SK-N-SH (cell line): ENCODE measurements around the gene CRACR2B.

Experiments
- GABPA ChIP-seq: IDR thresholded peaks from 2 replicates; pipeline ENCODE4 v1.4.0; 2012; ENCODE audit warnings: low read depth, mild to moderate bottlenecking
- MXI1 ChIP-seq: IDR thresholded peaks from 2 replicates; pipeline ENCODE4 v1.6.1; 2012; ENCODE audit warnings: mild to moderate bottlenecking, low read depth, low read length, improper control_type of control experiment
- NRF1 ChIP-seq: IDR thresholded peaks from 2 replicates; pipeline ENCODE4 v1.6.1; 2012; ENCODE audit warnings: low read depth, mild to moderate bottlenecking, low read length
- POLR2AphosphoS5 ChIP-seq: IDR thresholded peaks from 2 replicates; pipeline ENCODE4 v1.6.1; 2012; ENCODE audit warnings: low read depth, low read length
- RFX5 ChIP-seq: IDR thresholded peaks from 2 replicates; pipeline ENCODE4 v1.6.1; 2012; ENCODE audit warnings: mild to moderate bottlenecking, improper control_type of control experiment, low read length
- TEAD4 ChIP-seq: IDR thresholded peaks from 2 replicates; pipeline ENCODE4 v1.4.0; 2012; ENCODE audit warnings: mild to moderate bottlenecking, borderline replicate concordance; ENCODE audit not compliant: insufficient read depth
- TF ChIP-seq, protein P1 (sequence below): fragments of 200-600 bp; sonication (generic); IDR thresholded peaks from 2 replicates; pipeline ENCODE4 v1.6.1; 2017; ENCODE audit warnings: antibody characterized with exemption, mild to moderate bottlenecking, moderate library complexity
- TF ChIP-seq, protein P2 (sequence below): IDR thresholded peaks from 2 replicates; pipeline ENCODE4 v1.6.1; 2012; ENCODE audit warnings: mild to moderate bottlenecking, low read depth, low read length, moderate library complexity
- TF ChIP-seq, protein P3 (sequence below): IDR thresholded peaks from 2 replicates; pipeline ENCODE4 v1.4.0; 2012; ENCODE audit warnings: low read depth, borderline replicate concordance
- TF ChIP-seq, protein P4 (sequence below): IDR thresholded peaks from 2 replicates; pipeline ENCODE4 v1.4.0; 2012; ENCODE audit warnings: low read depth, borderline replicate concordance
- TF ChIP-seq, protein P5 (sequence below): fragments of 150-350 bp; IDR thresholded peaks from 2 replicates; pipeline ENCODE4 v1.6.1; 2017; ENCODE audit warnings: antibody characterized with exemption, low read length, low read depth, borderline replicate concordance

DNA sequence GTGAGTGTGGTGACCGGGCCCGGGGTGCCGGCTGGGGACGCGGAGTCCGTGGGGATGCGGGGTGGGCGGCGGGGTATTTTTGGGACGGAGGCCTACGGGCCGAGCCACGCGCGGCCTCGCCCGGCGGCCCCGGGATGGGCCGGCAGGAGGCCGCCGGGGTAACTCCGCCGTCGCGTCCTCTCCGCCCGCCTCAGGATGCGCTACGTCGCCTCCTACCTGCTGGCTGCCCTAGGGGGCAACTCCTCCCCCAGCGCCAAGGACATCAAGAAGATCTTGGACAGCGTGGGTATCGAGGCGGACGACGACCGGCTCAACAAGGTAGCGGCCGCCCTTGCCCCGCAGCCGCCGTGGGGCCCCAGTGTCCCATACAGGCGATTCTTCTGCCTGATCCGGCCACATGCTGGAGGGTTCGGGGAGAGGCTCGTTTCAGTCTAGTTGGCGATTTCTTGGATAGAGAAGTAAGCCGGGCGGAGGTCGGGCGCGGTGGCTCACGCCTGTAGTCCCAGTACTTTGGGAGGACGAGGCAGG lies 17.6 kb upstream of the CRACR2B start:
- TF ChIP-seq GABPA, result no peak
- TF ChIP-seq, protein P1, sequence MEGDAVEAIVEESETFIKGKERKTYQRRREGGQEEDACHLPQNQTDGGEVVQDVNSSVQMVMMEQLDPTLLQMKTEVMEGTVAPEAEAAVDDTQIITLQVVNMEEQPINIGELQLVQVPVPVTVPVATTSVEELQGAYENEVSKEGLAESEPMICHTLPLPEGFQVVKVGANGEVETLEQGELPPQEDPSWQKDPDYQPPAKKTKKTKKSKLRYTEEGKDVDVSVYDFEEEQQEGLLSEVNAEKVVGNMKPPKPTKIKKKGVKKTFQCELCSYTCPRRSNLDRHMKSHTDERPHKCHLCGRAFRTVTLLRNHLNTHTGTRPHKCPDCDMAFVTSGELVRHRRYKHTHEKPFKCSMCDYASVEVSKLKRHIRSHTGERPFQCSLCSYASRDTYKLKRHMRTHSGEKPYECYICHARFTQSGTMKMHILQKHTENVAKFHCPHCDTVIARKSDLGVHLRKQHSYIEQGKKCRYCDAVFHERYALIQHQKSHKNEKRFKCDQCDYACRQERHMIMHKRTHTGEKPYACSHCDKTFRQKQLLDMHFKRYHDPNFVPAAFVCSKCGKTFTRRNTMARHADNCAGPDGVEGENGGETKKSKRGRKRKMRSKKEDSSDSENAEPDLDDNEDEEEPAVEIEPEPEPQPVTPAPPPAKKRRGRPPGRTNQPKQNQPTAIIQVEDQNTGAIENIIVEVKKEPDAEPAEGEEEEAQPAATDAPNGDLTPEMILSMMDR, result no peak
- TF ChIP-seq, protein P2, sequence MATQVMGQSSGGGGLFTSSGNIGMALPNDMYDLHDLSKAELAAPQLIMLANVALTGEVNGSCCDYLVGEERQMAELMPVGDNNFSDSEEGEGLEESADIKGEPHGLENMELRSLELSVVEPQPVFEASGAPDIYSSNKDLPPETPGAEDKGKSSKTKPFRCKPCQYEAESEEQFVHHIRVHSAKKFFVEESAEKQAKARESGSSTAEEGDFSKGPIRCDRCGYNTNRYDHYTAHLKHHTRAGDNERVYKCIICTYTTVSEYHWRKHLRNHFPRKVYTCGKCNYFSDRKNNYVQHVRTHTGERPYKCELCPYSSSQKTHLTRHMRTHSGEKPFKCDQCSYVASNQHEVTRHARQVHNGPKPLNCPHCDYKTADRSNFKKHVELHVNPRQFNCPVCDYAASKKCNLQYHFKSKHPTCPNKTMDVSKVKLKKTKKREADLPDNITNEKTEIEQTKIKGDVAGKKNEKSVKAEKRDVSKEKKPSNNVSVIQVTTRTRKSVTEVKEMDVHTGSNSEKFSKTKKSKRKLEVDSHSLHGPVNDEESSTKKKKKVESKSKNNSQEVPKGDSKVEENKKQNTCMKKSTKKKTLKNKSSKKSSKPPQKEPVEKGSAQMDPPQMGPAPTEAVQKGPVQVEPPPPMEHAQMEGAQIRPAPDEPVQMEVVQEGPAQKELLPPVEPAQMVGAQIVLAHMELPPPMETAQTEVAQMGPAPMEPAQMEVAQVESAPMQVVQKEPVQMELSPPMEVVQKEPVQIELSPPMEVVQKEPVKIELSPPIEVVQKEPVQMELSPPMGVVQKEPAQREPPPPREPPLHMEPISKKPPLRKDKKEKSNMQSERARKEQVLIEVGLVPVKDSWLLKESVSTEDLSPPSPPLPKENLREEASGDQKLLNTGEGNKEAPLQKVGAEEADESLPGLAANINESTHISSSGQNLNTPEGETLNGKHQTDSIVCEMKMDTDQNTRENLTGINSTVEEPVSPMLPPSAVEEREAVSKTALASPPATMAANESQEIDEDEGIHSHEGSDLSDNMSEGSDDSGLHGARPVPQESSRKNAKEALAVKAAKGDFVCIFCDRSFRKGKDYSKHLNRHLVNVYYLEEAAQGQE, result peak; percentile 41; the same call in 1 of the 2 replicates
- TF ChIP-seq MXI1, result no peak
- no peak for TF ChIP-seq POLR2AphosphoS5
- TF ChIP-seq NRF1, result no peak
- no peak for TF ChIP-seq TEAD4
- TF ChIP-seq, protein P3, sequence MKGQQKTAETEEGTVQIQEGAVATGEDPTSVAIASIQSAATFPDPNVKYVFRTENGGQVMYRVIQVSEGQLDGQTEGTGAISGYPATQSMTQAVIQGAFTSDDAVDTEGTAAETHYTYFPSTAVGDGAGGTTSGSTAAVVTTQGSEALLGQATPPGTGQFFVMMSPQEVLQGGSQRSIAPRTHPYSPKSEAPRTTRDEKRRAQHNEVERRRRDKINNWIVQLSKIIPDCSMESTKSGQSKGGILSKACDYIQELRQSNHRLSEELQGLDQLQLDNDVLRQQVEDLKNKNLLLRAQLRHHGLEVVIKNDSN, result no peak
- TF ChIP-seq, protein P4, sequence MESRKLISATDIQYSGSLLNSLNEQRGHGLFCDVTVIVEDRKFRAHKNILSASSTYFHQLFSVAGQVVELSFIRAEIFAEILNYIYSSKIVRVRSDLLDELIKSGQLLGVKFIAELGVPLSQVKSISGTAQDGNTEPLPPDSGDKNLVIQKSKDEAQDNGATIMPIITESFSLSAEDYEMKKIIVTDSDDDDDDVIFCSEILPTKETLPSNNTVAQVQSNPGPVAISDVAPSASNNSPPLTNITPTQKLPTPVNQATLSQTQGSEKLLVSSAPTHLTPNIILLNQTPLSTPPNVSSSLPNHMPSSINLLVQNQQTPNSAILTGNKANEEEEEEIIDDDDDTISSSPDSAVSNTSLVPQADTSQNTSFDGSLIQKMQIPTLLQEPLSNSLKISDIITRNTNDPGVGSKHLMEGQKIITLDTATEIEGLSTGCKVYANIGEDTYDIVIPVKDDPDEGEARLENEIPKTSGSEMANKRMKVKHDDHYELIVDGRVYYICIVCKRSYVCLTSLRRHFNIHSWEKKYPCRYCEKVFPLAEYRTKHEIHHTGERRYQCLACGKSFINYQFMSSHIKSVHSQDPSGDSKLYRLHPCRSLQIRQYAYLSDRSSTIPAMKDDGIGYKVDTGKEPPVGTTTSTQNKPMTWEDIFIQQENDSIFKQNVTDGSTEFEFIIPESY, result no peak
- TF ChIP-seq, protein P5, sequence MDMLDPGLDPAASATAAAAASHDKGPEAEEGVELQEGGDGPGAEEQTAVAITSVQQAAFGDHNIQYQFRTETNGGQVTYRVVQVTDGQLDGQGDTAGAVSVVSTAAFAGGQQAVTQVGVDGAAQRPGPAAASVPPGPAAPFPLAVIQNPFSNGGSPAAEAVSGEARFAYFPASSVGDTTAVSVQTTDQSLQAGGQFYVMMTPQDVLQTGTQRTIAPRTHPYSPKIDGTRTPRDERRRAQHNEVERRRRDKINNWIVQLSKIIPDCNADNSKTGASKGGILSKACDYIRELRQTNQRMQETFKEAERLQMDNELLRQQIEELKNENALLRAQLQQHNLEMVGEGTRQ, result no peak
- TF ChIP-seq RFX5, result no peak
